ENCODE data around the gene CLEC7A. TPM values are rescaled to one million over a fixed set of nuclear protein-coding genes. Genes with fewer than 3 reads are reported as not detected.

Gene CLEC7A
- total and polyA plus RNA-seq, 2 donors (not counting 1 experiment from before 2014, with no cell fraction given), result 0.03 TPM; not detected in 1

DNA sequence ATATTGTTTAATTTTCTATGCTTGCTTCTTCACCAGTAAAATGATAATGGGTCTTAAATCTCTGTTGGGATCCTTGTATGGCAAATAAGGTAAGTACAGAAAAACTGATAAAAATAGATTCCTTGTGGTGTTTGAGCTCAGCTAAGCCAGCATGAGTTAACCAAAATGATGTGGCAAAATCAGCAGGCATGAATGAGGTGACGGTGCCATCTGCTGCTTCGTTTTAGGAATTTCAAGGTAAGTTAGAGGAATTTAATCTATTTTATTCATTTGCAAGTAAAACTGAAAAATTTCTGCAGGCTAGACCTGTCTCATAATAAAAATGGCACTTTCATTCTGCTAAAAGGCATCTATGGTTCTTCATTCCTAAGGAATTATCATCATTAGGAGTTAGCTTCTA lies 10.0 kb upstream of the CLEC7A start:
- H3K9ac ChIP-seq (ENCODE audit: insufficient read depth, low read length), result no peak overlapping the region
- H3K4me2 ChIP-seq (ENCODE audit: extremely low read depth, insufficient read depth, low read length), result no peak overlapping the region
- H3K27me3 ChIP-seq (ENCODE audit: control insufficient read depth, insufficient read depth, low read length), result no peaks in the 10 kb centered on the region
- H3K9me3 ChIP-seq (ENCODE audit: control insufficient read depth, insufficient read depth, low read depth, low read length), result no peaks in the 10 kb centered on the region
- no peaks in the 10 kb centered on the region for H4K20me1 ChIP-seq (ENCODE audit: control insufficient read depth, extremely low read depth, insufficient read depth, low read length)
- no peak overlapping the region for H3K4me3 ChIP-seq (replicated peaks in 1 of 4; ENCODE audit: control extremely low read depth in 1 of 4, insufficient read depth in 1 of 4, low read depth in 3 of 4, low read length in 4 of 4)
- peak; percentile 37 to 77 for DNase-seq (ENCODE audit: low read depth in 2 of 2)
- H2AFZ ChIP-seq (ENCODE audit: low read length), result no peak overlapping the region
- no peak overlapping the region for H3K27ac ChIP-seq (ENCODE audit: insufficient read depth, low read length)
- H3K36me3 ChIP-seq (ENCODE audit: control insufficient read depth, insufficient read depth, low read length), result no peaks in the 10 kb centered on the region
- no peaks in the 10 kb centered on the region for H3K79me2 ChIP-seq (ENCODE audit: control insufficient read depth, insufficient read depth, low read length)
- no peak for TF ChIP-seq EZH2 (IDR thresholded peaks at IDR 0.05; ENCODE audit: low read length, missing control alignments)
- TF ChIP-seq, protein P1, sequence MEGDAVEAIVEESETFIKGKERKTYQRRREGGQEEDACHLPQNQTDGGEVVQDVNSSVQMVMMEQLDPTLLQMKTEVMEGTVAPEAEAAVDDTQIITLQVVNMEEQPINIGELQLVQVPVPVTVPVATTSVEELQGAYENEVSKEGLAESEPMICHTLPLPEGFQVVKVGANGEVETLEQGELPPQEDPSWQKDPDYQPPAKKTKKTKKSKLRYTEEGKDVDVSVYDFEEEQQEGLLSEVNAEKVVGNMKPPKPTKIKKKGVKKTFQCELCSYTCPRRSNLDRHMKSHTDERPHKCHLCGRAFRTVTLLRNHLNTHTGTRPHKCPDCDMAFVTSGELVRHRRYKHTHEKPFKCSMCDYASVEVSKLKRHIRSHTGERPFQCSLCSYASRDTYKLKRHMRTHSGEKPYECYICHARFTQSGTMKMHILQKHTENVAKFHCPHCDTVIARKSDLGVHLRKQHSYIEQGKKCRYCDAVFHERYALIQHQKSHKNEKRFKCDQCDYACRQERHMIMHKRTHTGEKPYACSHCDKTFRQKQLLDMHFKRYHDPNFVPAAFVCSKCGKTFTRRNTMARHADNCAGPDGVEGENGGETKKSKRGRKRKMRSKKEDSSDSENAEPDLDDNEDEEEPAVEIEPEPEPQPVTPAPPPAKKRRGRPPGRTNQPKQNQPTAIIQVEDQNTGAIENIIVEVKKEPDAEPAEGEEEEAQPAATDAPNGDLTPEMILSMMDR (conservative IDR thresholded peaks at IDR 0.05 in 1 of 2, IDR thresholded peaks at IDR 0.05 in 1 of 2; ENCODE audit: low read depth in 1 of 2, low read length in 2 of 2), result peak; percentile 24 to 54
- H3K4me1 ChIP-seq (ENCODE audit: control insufficient read depth, extremely low read depth, insufficient read depth, low read length), result no peaks in the 10 kb centered on the region

- Histone ChIP-seq H2AFZ (ENCODE audit: low read length) (no peak overlapping the region), H4K20me1 (ENCODE audit: control insufficient read depth, extremely low read depth, insufficient read depth, low read length) (no peaks in the 10 kb centered on the region), H3K9me3 (ENCODE audit: control insufficient read depth, insufficient read depth, low read depth, low read length) (no peaks in the 10 kb centered on the region), H3K9ac (ENCODE audit: insufficient read depth, low read length) (no peak overlapping the region), H3K27ac (ENCODE audit: insufficient read depth, low read length) (no peak overlapping the region), H3K4me3 (replicated peaks in 1 of 4; ENCODE audit: control extremely low read depth in 1 of 4, insufficient read depth in 1 of 4, low read depth in 3 of 4, low read length in 4 of 4) (no peak overlapping the region), H3K36me3 (ENCODE audit: control insufficient read depth, insufficient read depth, low read length) (no peaks in the 10 kb centered on the region), H3K4me2 (ENCODE audit: extremely low read depth, insufficient read depth, low read length) (no peak overlapping the region), H3K4me1 (ENCODE audit: control insufficient read depth, extremely low read depth, insufficient read depth, low read length) (no peaks in the 10 kb centered on the region), H3K27me3 (ENCODE audit: control insufficient read depth, insufficient read depth, low read length) (no peaks in the 10 kb centered on the region), H3K79me2 (ENCODE audit: control insufficient read depth, insufficient read depth, low read length) (no peaks in the 10 kb centered on the region)
- no peak for DNase-seq (ENCODE audit: low read depth in 2 of 2)
- TF ChIP-seq, protein P1 (conservative IDR thresholded peaks at IDR 0.05 in 1 of 2, IDR thresholded peaks at IDR 0.05 in 1 of 2; ENCODE audit: low read depth in 1 of 2, low read length in 2 of 2), result no peak
- TF ChIP-seq EZH2 (IDR thresholded peaks at IDR 0.05; ENCODE audit: low read length, missing control alignments), result no peak
Measured at GRCh38 chr12:10136637-10137205, 6.7 kb upstream of the CLEC7A start.

GRCh38 chr12:10135126-10135525 lies 5.1 kb upstream of the CLEC7A start:
- Histone ChIP-seq H3K4me2 (ENCODE audit: extremely low read depth, insufficient read depth, low read length) (no peak overlapping the region), H3K9me3 (ENCODE audit: control insufficient read depth, insufficient read depth, low read depth, low read length) (no peaks in the 10 kb centered on the region), H4K20me1 (ENCODE audit: control insufficient read depth, extremely low read depth, insufficient read depth, low read length) (no peaks in the 10 kb centered on the region), H3K36me3 (ENCODE audit: control insufficient read depth, insufficient read depth, low read length) (no peaks in the 10 kb centered on the region), H3K79me2 (ENCODE audit: control insufficient read depth, insufficient read depth, low read length) (no peaks in the 10 kb centered on the region), H3K27me3 (ENCODE audit: control insufficient read depth, insufficient read depth, low read length) (no peaks in the 10 kb centered on the region), H3K9ac (ENCODE audit: insufficient read depth, low read length) (no peak overlapping the region), H3K4me1 (ENCODE audit: control insufficient read depth, extremely low read depth, insufficient read depth, low read length) (no peaks in the 10 kb centered on the region), H2AFZ (ENCODE audit: low read length) (no peak overlapping the region), H3K27ac (ENCODE audit: insufficient read depth, low read length) (no peak overlapping the region), H3K4me3 (replicated peaks in 1 of 4; ENCODE audit: control extremely low read depth in 1 of 4, insufficient read depth in 1 of 4, low read depth in 3 of 4, low read length in 4 of 4) (no peak overlapping the region)
- DNase-seq (ENCODE audit: low read depth in 2 of 2), result no peak
- no peak for TF ChIP-seq EZH2 (IDR thresholded peaks at IDR 0.05; ENCODE audit: low read length, missing control alignments)
- TF ChIP-seq, protein P1 (conservative IDR thresholded peaks at IDR 0.05 in 1 of 2, IDR thresholded peaks at IDR 0.05 in 1 of 2; ENCODE audit: low read depth in 1 of 2, low read length in 2 of 2), result no peak
